HG03342 (cell line): Measurements from ENCODE around the gene LLGL2.
"Not testable (repeated sequence)": the region's sequence is repeated elsewhere in the genome, so short reads cannot be mapped to it uniquely, and the experiment has no call there.

ENCODE experiments used
- ATAC-seq: cut with Tn5 transposase; IDR thresholded peaks from one replicate; pipeline ENCODE4 v1.9.1; 2021; ENCODE audit warnings: mild to moderate bottlenecking, moderate library complexity; ENCODE audit not compliant: unreplicated experiment

Gene LLGL2

GRCh38 chr17:75524970-75525805 is at the start of gene LLGL2:
Gene LLGL2 (plus strand): TSS chr17:75525697. CDS start chr17:75543427, 17,730 bp downstream.
- peak; percentile 86 for ATAC-seq

GRCh38 chr17:75475851-75476250 is 49.6 kb upstream of the LLGL2 start:
- no peak for ATAC-seq

- ATAC-seq = no peak
Observed at GRCh38 chr17:75476271-75476671, 49.2 kb upstream of the LLGL2 start.

- ATAC-seq = no peak
Observed at GRCh38 chr17:75476752-75477489, 48.6 kb upstream of the LLGL2 start.

- not testable (repeated sequence) for ATAC-seq
Observed at GRCh38 chr17:75477490-75477862, 48.0 kb upstream of the LLGL2 start.

- ATAC-seq = no peak
Observed at GRCh38 chr17:75478508-75478907, 47.0 kb upstream of the LLGL2 start.

- no peak for ATAC-seq
Observed at GRCh38 chr17:75480281-75480680, 45.2 kb upstream of the LLGL2 start.

GRCh38 chr17:75481194-75482068 is 44.1 kb upstream of the LLGL2 start:
- no peak for ATAC-seq

GRCh38 chr17:75482098-75482942 is 43.2 kb upstream of the LLGL2 start:
- no peak for ATAC-seq

- no peak for ATAC-seq
Observed at GRCh38 chr17:75485688-75486087, 39.8 kb upstream of the LLGL2 start.

- no peak for ATAC-seq
Observed at GRCh38 chr17:75486151-75486550, 39.3 kb upstream of the LLGL2 start.

- no peak for ATAC-seq
Observed at GRCh38 chr17:75486951-75487350, 38.5 kb upstream of the LLGL2 start.

GRCh38 chr17:75487351-75488070 is 38.0 kb upstream of the LLGL2 start:
- no peak for ATAC-seq

GRCh38 chr17:75488693-75489510 is 36.6 kb upstream of the LLGL2 start:
- ATAC-seq = no peak

- no peak for ATAC-seq
Observed at GRCh38 chr17:75489511-75489955, 36.0 kb upstream of the LLGL2 start.

- ATAC-seq = no peak
Observed at GRCh38 chr17:75490173-75490743, 35.2 kb upstream of the LLGL2 start.

- ATAC-seq = no peak
Observed at GRCh38 chr17:75490953-75491649, 34.4 kb upstream of the LLGL2 start.

GRCh38 chr17:75491680-75492079 is 33.8 kb upstream of the LLGL2 start:
- no peak for ATAC-seq
